ENCODE measurements around the gene TCEAL9.

The TCEAL9 gene

GRCh38 chrX:103329991-103330390 lies 26.3 kb upstream of the TCEAL9 start, which contains the start of gene TCEAL7:
Gene TCEAL7 (plus strand): TSS chrX:103330239. CDS start chrX:103331404, 1,165 bp downstream.
- H3K79me2 ChIP-seq, result no peaks in the 10 kb centered on the region
- no peak within 1 kb of the TSS for H3K4me3 ChIP-seq (ENCODE audit: low read depth, low read length)
- no peaks in the 10 kb centered on the region for H3K36me3 ChIP-seq (ENCODE audit: control insufficient read depth, insufficient read depth, low read length)
- peak within 1 kb of the TSS; percentile 72 for H2AFZ ChIP-seq
- H3K9ac ChIP-seq, result no peak within 1 kb of the TSS
- no peaks in the 10 kb centered on the region for H3K4me1 ChIP-seq
- H3K4me2 ChIP-seq (ENCODE audit: low read length), result no peak within 1 kb of the TSS
- H3K27ac ChIP-seq, result no peak within 1 kb of the TSS
- no peak for TF ChIP-seq CTCF (IDR thresholded peaks at IDR 0.05)
- no peaks in the 10 kb centered on the region for H3K9me3 ChIP-seq (ENCODE audit: control insufficient read depth, low read length)
- no peaks in the 10 kb centered on the region for H3K27me3 ChIP-seq (ENCODE audit: control insufficient read depth, insufficient read depth, low read length)

GRCh38 chrX:103330681-103331288 lies 25.5 kb upstream of the TCEAL9 start:
- TF ChIP-seq CTCF (IDR thresholded peaks at IDR 0.05), result no peak
- Histone ChIP-seq H3K27ac (no peak overlapping the region), H2AFZ (peak overlapping the region; percentile 72), H3K36me3 (ENCODE audit: control insufficient read depth, insufficient read depth, low read length) (no peaks in the 10 kb centered on the region), H3K9me3 (ENCODE audit: control insufficient read depth, low read length) (no peaks in the 10 kb centered on the region), H3K9ac (no peak overlapping the region), H3K27me3 (ENCODE audit: control insufficient read depth, insufficient read depth, low read length) (no peaks in the 10 kb centered on the region), H3K79me2 (no peaks in the 10 kb centered on the region), H3K4me1 (no peaks in the 10 kb centered on the region), H3K4me2 (ENCODE audit: low read length) (no peak overlapping the region), H3K4me3 (ENCODE audit: low read depth, low read length) (no peak overlapping the region)

GRCh38 chrX:103338663-103339062 lies 17.6 kb upstream of the TCEAL9 start:
- Histone ChIP-seq H3K4me1 (no peaks in the 10 kb centered on the region), H3K79me2 (no peaks in the 10 kb centered on the region), H3K4me3 (ENCODE audit: low read depth, low read length) (no peak overlapping the region), H3K9me3 (ENCODE audit: control insufficient read depth, low read length) (no peaks in the 10 kb centered on the region), H3K27me3 (ENCODE audit: control insufficient read depth, insufficient read depth, low read length) (no peaks in the 10 kb centered on the region), H3K36me3 (ENCODE audit: control insufficient read depth, insufficient read depth, low read length) (no peaks in the 10 kb centered on the region), H3K9ac (no peak overlapping the region), H2AFZ (no peak overlapping the region), H3K4me2 (ENCODE audit: low read length) (no peak overlapping the region), H3K27ac (no peak overlapping the region)
- no peak for TF ChIP-seq CTCF (IDR thresholded peaks at IDR 0.05)

GRCh38 chrX:103343105-103343504 lies 13.2 kb upstream of the TCEAL9 start:
- Histone ChIP-seq H3K27ac (no peak overlapping the region), H3K27me3 (ENCODE audit: control insufficient read depth, insufficient read depth, low read length) (no peaks in the 10 kb centered on the region), H3K79me2 (no peaks in the 10 kb centered on the region), H3K4me3 (ENCODE audit: low read depth, low read length) (no peak overlapping the region), H3K4me2 (ENCODE audit: low read length) (no peak overlapping the region), H2AFZ (no peak overlapping the region), H3K9me3 (ENCODE audit: control insufficient read depth, low read length) (no peaks in the 10 kb centered on the region), H3K9ac (no peak overlapping the region), H3K4me1 (no peaks in the 10 kb centered on the region), H3K36me3 (ENCODE audit: control insufficient read depth, insufficient read depth, low read length) (no peaks in the 10 kb centered on the region)
- peak; percentile 63 for TF ChIP-seq CTCF (IDR thresholded peaks at IDR 0.05)

- H2AFZ ChIP-seq, result no peak overlapping the region
- no peaks in the 10 kb centered on the region for H3K4me1 ChIP-seq
- TF ChIP-seq CTCF (IDR thresholded peaks at IDR 0.05), result no peak
- H3K79me2 ChIP-seq, result no peaks in the 10 kb centered on the region
- H3K9ac ChIP-seq, result no peak overlapping the region
- no peak overlapping the region for H3K4me3 ChIP-seq (ENCODE audit: low read depth, low read length)
- H3K36me3 ChIP-seq (ENCODE audit: control insufficient read depth, insufficient read depth, low read length), result no peaks in the 10 kb centered on the region
- H3K27me3 ChIP-seq (ENCODE audit: control insufficient read depth, insufficient read depth, low read length), result no peaks in the 10 kb centered on the region
- no peaks in the 10 kb centered on the region for H3K9me3 ChIP-seq (ENCODE audit: control insufficient read depth, low read length)
- H3K4me2 ChIP-seq (ENCODE audit: low read length), result no peak overlapping the region
- no peak overlapping the region for H3K27ac ChIP-seq
Measured at GRCh38 chrX:103344606-103345005, 11.7 kb upstream of the TCEAL9 start.

Measured in parathyroid adenoma (tissue), 2 donors.